ENCODE measurements around the gene MOV10. TPM values are rescaled to one million over a fixed set of nuclear protein-coding genes. Genes with fewer than 3 reads are reported as not detected.
"Not testable (repeated sequence)": the region's sequence is repeated elsewhere in the genome, so short reads cannot be mapped to it uniquely, and the experiment has no call there.

MOV10 gene
- total and polyA plus RNA-seq, 8 donors: 17.7 to 89.9 (median 25.2) TPM

GRCh38 chr1:112722601-112723510 is 48.4 kb downstream of the MOV10 start:
- no peaks in the 10 kb centered on the region for H3K27me3 ChIP-seq
- TF ChIP-seq, protein P1, sequence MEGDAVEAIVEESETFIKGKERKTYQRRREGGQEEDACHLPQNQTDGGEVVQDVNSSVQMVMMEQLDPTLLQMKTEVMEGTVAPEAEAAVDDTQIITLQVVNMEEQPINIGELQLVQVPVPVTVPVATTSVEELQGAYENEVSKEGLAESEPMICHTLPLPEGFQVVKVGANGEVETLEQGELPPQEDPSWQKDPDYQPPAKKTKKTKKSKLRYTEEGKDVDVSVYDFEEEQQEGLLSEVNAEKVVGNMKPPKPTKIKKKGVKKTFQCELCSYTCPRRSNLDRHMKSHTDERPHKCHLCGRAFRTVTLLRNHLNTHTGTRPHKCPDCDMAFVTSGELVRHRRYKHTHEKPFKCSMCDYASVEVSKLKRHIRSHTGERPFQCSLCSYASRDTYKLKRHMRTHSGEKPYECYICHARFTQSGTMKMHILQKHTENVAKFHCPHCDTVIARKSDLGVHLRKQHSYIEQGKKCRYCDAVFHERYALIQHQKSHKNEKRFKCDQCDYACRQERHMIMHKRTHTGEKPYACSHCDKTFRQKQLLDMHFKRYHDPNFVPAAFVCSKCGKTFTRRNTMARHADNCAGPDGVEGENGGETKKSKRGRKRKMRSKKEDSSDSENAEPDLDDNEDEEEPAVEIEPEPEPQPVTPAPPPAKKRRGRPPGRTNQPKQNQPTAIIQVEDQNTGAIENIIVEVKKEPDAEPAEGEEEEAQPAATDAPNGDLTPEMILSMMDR (IDR thresholded peaks at IDR 0.05): no peak
- DNase-seq: no peak
- H3K4me3 ChIP-seq: no peak overlapping the region
- H3K9me3 ChIP-seq: no peaks in the 10 kb centered on the region
- intact Hi-C loops (cut with DNase I): loop anchor here in 1 of 3 donors (5.0 kb wide), 1 partner anchor 79 kb away; no protein-coding TSS in a partner anchor
- peaks cover 0 to 3% (median 0%) of the 10 kb centered on the region in 3 donors for H3K4me1 ChIP-seq
- H3K36me3 ChIP-seq: no peaks in the 10 kb centered on the region
- no peak for FAIRE-seq
- no peak overlapping the region for H3K27ac ChIP-seq
- WGBS, 2 donors: 48 to 51% methylated on average over 35 of the region's 35 CpGs
- peak in 3 of 4 donors; percentile 28 to 58 (median 50) for ATAC-seq

DNA sequence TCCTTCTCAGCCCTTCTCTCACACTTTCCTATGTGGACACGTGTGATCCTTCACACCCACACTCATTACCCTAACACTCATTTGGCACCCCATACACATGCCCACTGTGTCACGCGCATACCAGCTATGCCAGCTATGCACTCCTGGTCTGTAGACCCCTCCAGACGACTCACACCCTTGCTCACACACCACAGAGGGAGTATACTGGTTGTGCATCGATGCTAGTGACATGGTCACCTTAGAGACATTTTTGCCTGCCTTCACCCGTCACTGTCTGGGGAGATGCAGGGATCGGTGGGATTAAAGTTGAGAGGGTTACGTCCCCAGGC is 49.0 kb downstream of the MOV10 start:
- Histone ChIP-seq H3K4me1 (peaks cover 0 to 3% (median 0%) of the 10 kb centered on the region in 3 donors), H3K27ac (no peak overlapping the region), H3K4me3 (no peak overlapping the region), H3K27me3 (no peaks in the 10 kb centered on the region), H3K9me3 (no peaks in the 10 kb centered on the region), H3K36me3 (no peaks in the 10 kb centered on the region)
- TF ChIP-seq, protein P1 (IDR thresholded peaks at IDR 0.05): no peak
- intact Hi-C loops (cut with DNase I): loop anchor here in 1 of 3 donors (5.0 kb wide), 1 partner anchor 79 kb away; no protein-coding TSS in a partner anchor
- FAIRE-seq (no peak), ATAC-seq (no peak), DNase-seq (no peak)
- WGBS, 2 donors: 77 to 85% methylated on average over 8 of the region's 8 CpGs

- H3K36me3 ChIP-seq, DNase-seq, H3K27ac ChIP-seq, FAIRE-seq, H3K9me3 ChIP-seq, ATAC-seq, H3K4me3 ChIP-seq, H3K27me3 ChIP-seq, H3K4me1 ChIP-seq: not testable (repeated sequence)
- 86 to 93% methylated on average over 2 of the region's 4 CpGs for WGBS, 2 donors
- intact Hi-C loops (cut with DNase I): loop anchor here in 1 of 3 donors (5.0 kb wide), 1 partner anchor 78 kb away; no protein-coding TSS in a partner anchor
Observed at GRCh38 chr1:112724240-112724639, 49.8 kb downstream of the MOV10 start.

- Histone ChIP-seq H3K4me3 (no peak overlapping the region), H3K9me3 (no peaks in the 10 kb centered on the region), H3K36me3 (no peaks in the 10 kb centered on the region), H3K27ac (no peak overlapping the region), H3K27me3 (no peaks in the 10 kb centered on the region), H3K4me1 (no peaks in the 10 kb centered on the region)
- intact Hi-C loops (cut with DNase I): no loop called here
- TF ChIP-seq, protein P1 (IDR thresholded peaks at IDR 0.05): no peak
- FAIRE-seq (no peak), ATAC-seq (no peak), DNase-seq (no peak)
- WGBS, 2 donors: 50 to 70% methylated on average over 2 of the region's 2 CpGs
Observed at GRCh38 chr1:112727716-112728115, 53.3 kb downstream of the MOV10 start.

DNA sequence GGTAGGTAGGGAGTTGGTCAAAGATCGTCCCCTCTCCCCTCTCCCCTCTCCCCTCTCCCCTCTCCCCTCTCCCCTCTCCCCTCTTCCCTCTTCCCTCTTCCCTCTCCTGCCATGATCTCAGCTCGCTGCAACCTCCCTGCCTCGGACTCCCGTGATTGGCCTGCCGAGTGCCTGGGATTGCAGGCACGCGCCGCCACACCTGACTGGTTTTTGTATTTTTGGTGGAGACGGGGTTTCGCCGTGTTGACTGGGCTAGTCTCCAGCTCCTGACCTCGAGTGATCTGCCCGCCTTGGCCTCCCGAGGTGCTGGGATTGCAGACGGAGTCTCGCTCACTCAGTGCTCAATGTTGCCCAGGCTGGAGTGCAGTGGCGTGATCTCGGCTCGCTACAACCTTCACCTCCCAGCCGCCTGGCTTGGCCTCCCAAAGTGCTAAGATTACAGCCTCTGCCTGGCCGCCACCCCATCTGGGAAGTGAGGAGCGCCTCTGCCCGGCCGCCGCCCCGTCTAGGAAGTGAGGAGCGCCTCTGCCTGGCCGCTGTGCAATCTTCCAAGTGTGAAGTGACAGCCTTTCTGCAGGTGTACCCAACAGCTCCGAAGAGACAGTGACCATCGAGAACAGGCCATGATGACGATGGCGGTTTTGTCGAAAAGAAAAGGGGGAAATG is 54.0 kb downstream of the MOV10 start:
- H3K36me3 ChIP-seq; DNase-seq; ATAC-seq; FAIRE-seq; H3K27me3 ChIP-seq; H3K9me3 ChIP-seq; H3K4me3 ChIP-seq; intact Hi-C loops (cut with DNase I); H3K27ac ChIP-seq; H3K4me1 ChIP-seq: not testable (repeated sequence)
- WGBS, 2 donors: 88 to 92% methylated on average over 30 to 33 of the region's 33 CpGs

DNA sequence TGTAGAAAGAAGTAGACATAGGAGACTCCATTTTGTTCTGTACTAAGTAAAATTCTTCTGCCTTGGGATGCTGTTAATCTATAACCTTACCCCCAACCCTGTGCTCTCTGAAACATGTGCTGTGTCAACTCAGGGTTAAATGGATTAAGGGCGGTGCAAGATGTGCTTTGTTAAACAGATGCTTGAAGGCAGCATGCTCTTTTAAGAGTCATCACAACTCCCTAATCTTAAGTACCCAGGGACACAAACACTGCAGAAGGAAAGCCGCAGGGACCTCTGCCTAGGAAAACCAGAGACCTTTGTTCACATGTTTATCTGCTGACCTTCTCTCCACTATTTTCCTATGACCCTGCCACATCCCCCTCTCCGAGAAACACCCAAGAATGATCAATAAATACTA is 54.6 kb downstream of the MOV10 start:
- H3K4me1 ChIP-seq; intact Hi-C loops (cut with DNase I); H3K27me3 ChIP-seq; H3K9me3 ChIP-seq; ATAC-seq; H3K36me3 ChIP-seq; FAIRE-seq; DNase-seq; H3K27ac ChIP-seq; H3K4me3 ChIP-seq: not testable (repeated sequence)
- 59 to 62% methylated on average over 3 of the region's 3 CpGs for WGBS, 2 donors

Measured in pancreas (tissue), 10 donors.